Keratinocyte (primary cell): ENCODE measurements around the gene ATP9B. TPM values are rescaled to one million over a fixed set of nuclear protein-coding genes. Genes with fewer than 3 reads are reported as not detected.
A peak's percentile ranks its signal among the peaks of the same experiment; 100 is the strongest.

Experiments
- DNase-seq: peaks from one replicate; pipeline ENCODE4 v3.0.0-alpha.2; 2011; ENCODE audit warnings: low read depth, missing footprints, low spot score
- FAIRE-seq: peaks from 2 replicates; lab custom pipeline; 2011; peaks lifted over from hg19 to GRCh38; lab: Jason Lieb, UNC
- H2AFZ ChIP-seq: 2 replicates; pipeline ENCODE4 v1.6.0; 2012; ENCODE audit warnings: low read length, control low read depth, inconsistent platforms; ENCODE audit not compliant: control insufficient read depth
- H3K27ac ChIP-seq: 2 replicates; pipeline ENCODE4 v1.5.1; 2011; ENCODE audit warnings: low read length; ENCODE audit not compliant: control insufficient read depth, insufficient read depth
- H3K27me3 ChIP-seq: 3 replicates; pipeline ENCODE4 v1.6.0; 2011; ENCODE audit warnings: low read length; ENCODE audit not compliant: control insufficient read depth, insufficient read depth; ENCODE audit errors: extremely low read depth
- H3K36me3 ChIP-seq, 2 experiments: 2 replicates in 1 of 2; 3 replicates in 1 of 2; pipeline ENCODE4 v1.5.1; 2011; ENCODE audit warnings: low read length in 2 of 2, mild to moderate bottlenecking in 1 of 2; ENCODE audit not compliant: control insufficient read depth in 2 of 2, insufficient read depth in 2 of 2; ENCODE audit errors: extremely low read depth in 1 of 2
- H3K4me1 ChIP-seq: 3 replicates; pipeline ENCODE4 v1.5.1; 2011; ENCODE audit warnings: low read length; ENCODE audit not compliant: control insufficient read depth, insufficient read depth; ENCODE audit errors: extremely low read depth
- H3K4me2 ChIP-seq: 3 replicates; pipeline ENCODE4 v1.6.0; 2011; ENCODE audit warnings: low read depth, low read length; ENCODE audit not compliant: control insufficient read depth, insufficient read depth; ENCODE audit errors: extremely low read depth
- H3K4me3 ChIP-seq, 3 experiments: fragments of 200-600 bp in 1 of 3; sonication (generic) in 1 of 3; 2 replicates in 2 of 3; 3 replicates in 1 of 3; pipeline ENCODE4 v1.5.1; 2011 to 2016; ENCODE audit warnings: low read length in 3 of 3, mild to moderate bottlenecking in 3 of 3, control low read depth in 2 of 3, inconsistent platforms in 1 of 3, low read depth in 1 of 3, mixed read lengths in 1 of 3, mixed run types in 1 of 3, moderate library complexity in 1 of 3; ENCODE audit not compliant: control insufficient read depth in 2 of 3, insufficient read depth in 2 of 3; ENCODE audit errors: extremely low read depth in 1 of 3
- H3K79me2 ChIP-seq: 2 replicates; pipeline ENCODE4 v1.6.0; 2012; ENCODE audit warnings: low read length; ENCODE audit not compliant: control insufficient read depth, insufficient read depth
- H3K9ac ChIP-seq: 3 replicates; pipeline ENCODE4 v1.6.0; 2011; ENCODE audit warnings: low read length; ENCODE audit not compliant: control insufficient read depth, insufficient read depth; ENCODE audit errors: extremely low read depth
- H3K9me1 ChIP-seq: 3 replicates; pipeline ENCODE4 v1.6.0; 2011; ENCODE audit warnings: low read length; ENCODE audit not compliant: control insufficient read depth, insufficient read depth; ENCODE audit errors: extremely low read depth
- H3K9me3 ChIP-seq: 2 replicates; pipeline ENCODE4 v1.5.1; 2012; ENCODE audit warnings: low read depth, low read length; ENCODE audit not compliant: control insufficient read depth
- H4K20me1 ChIP-seq: 3 replicates; pipeline ENCODE4 v1.6.0; 2011; ENCODE audit warnings: low read length; ENCODE audit not compliant: control insufficient read depth, insufficient read depth; ENCODE audit errors: extremely low read depth
- EZH2 ChIP-seq: IDR thresholded peaks from one replicate; pipeline ENCODE4 v1.6.1; 2012; ENCODE audit warnings: inconsistent platforms, mild to moderate bottlenecking, low read length, moderate library complexity
- dilution Hi-C: fragments of 300-500 bp; cut with MboI; formaldehyde crosslinking; loops from one replicate; pipeline ENCODE4 v1.7.0; 2020; ENCODE audit warnings: low sequenced_read_pairs; ENCODE audit not compliant: extremely low pct_ligation_motif_present
- polyA plus RNA-seq, 5 experiments: library from polyadenylated mRNA; depleted of rRNA in 3 of 5; stranded (reverse) in 3 of 5; stranded (forward) in 1 of 5; unstranded in 1 of 5; fragments of >200 nt; gene quantifications; 1 replicate in 1 of 5; 2 replicates in 3 of 5; 3 replicates in 1 of 5; pipeline versions ENCODE4 v1.2.1 to v1.2.3, GENCODE V29; 2011 to 2012; ENCODE audit warnings: missing spikeins in 2 of 5, low read depth in 1 of 5, low replicate concordance in 1 of 5
- TF ChIP-seq, protein P1 (sequence below), 3 experiments: IDR thresholded peaks in 1 of 3; conservative IDR thresholded peaks in 1 of 3; optimal IDR thresholded peaks in 1 of 3; 2 replicates in 2 of 3; 3 replicates in 1 of 3; pipeline versions ENCODE3 to v1.5.1; 2011; ENCODE audit warnings: low read length in 3 of 3, mild to moderate bottlenecking in 3 of 3, moderate library complexity in 2 of 3, control low read depth in 1 of 3, inconsistent platforms in 1 of 3; ENCODE audit not compliant: insufficient read depth in 2 of 3; ENCODE audit errors: extremely low read depth in 1 of 3

The ATP9B gene
- polyA plus RNA-seq, 1 donor (not counting 4 experiments of a cell fraction or from before 2014, with no cell fraction given), result 16.1 TPM

DNA sequence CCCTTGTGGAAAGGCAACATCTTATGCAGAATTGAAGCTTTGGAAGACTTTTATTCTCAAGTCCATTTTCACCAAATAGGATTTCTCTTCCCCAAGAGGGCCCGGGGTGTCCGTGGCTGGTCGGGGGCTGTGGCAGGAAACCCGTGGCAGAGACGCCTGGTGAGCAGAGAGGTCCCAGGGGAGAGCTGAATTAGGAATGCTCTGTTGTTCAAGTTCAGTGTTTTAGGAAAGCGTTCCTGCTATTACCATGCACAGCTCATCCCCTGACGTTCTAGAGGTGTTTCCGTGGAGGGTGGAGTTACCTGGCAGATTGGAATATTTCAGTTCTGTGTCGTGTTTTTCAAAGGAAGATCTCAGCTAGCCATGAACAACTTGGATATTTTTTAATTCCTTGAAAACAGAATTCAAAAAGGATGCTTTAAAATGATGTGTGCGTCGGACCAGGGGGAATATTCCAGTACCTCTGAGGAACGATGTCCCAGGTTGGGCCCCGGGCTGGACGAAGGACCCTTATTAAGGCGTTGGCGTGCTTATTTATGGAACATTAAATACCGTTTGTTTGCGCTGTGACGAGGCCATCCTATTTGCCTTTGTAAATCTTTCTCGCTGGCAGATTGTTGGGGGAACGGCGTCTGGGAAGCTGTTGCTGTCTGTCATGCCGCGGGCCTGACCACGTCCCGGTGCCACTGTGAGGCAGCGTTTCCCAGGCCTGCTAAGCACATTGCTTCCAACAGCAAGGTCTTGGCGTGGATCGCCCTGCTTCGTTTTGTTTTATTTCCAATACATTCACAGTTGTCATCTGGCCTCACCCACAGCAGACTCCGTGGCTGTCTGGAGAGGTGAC lies 334.8 kb downstream of the ATP9B start:
- H3K27me3 ChIP-seq, result peaks cover 18% of the 10 kb centered on the region
- DNase-seq (no peak), FAIRE-seq (no peak)
- no peak overlapping the region for H2AFZ ChIP-seq
- no peak for TF ChIP-seq EZH2
- H3K4me2 ChIP-seq, result peak overlapping the region; percentile 6
- no peak overlapping the region for H3K9ac ChIP-seq
- no peak overlapping the region for H3K27ac ChIP-seq
- H3K4me3 ChIP-seq, result peak overlapping the region in 1 of 3 experiments; percentile 7
- H3K79me2 ChIP-seq, result no peaks in the 10 kb centered on the region
- no peaks in the 10 kb centered on the region for H3K9me3 ChIP-seq
- no peaks in the 10 kb centered on the region for H3K9me1 ChIP-seq
- dilution Hi-C loops, result no loop called here
- H3K36me3 ChIP-seq, result no peaks in the 10 kb centered on the region
- no peaks in the 10 kb centered on the region for H4K20me1 ChIP-seq
- H3K4me1 ChIP-seq, result no peaks in the 10 kb centered on the region

DNA sequence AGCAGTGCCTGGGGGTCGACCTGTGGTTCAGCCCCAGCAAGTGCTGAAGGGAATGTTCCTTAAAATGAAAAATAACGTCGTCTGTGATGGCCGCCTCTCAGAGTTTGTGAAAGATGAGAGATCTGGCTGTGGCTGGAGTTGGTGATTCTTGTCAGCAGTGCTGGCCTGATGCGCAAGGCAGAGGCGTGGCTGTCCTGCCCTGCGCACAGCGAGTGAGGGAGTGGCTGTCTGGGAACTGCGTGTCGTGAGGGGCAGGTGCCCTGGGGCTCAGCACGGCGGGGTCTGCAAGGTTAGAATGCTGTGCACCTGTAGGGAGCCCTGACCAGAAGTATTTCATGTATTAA lies 335.3 kb downstream of the ATP9B start:
- DNase-seq (no peak), FAIRE-seq (no peak)
- no peak overlapping the region for H2AFZ ChIP-seq
- H3K36me3 ChIP-seq, result no peaks in the 10 kb centered on the region
- H3K27me3 ChIP-seq, result peaks cover 14% of the 10 kb centered on the region
- H3K4me3 ChIP-seq, result no peak overlapping the region
- H3K9ac ChIP-seq, result no peak overlapping the region
- no peak overlapping the region for H3K27ac ChIP-seq
- H3K4me2 ChIP-seq, result no peak overlapping the region
- no peaks in the 10 kb centered on the region for H3K79me2 ChIP-seq
- dilution Hi-C loops, result no loop called here
- H3K4me1 ChIP-seq, result no peaks in the 10 kb centered on the region
- no peaks in the 10 kb centered on the region for H3K9me1 ChIP-seq
- H4K20me1 ChIP-seq, result no peaks in the 10 kb centered on the region
- H3K9me3 ChIP-seq, result no peaks in the 10 kb centered on the region
- no peak for TF ChIP-seq EZH2
- TF ChIP-seq, protein P1, sequence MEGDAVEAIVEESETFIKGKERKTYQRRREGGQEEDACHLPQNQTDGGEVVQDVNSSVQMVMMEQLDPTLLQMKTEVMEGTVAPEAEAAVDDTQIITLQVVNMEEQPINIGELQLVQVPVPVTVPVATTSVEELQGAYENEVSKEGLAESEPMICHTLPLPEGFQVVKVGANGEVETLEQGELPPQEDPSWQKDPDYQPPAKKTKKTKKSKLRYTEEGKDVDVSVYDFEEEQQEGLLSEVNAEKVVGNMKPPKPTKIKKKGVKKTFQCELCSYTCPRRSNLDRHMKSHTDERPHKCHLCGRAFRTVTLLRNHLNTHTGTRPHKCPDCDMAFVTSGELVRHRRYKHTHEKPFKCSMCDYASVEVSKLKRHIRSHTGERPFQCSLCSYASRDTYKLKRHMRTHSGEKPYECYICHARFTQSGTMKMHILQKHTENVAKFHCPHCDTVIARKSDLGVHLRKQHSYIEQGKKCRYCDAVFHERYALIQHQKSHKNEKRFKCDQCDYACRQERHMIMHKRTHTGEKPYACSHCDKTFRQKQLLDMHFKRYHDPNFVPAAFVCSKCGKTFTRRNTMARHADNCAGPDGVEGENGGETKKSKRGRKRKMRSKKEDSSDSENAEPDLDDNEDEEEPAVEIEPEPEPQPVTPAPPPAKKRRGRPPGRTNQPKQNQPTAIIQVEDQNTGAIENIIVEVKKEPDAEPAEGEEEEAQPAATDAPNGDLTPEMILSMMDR (optimal IDR thresholded peaks at IDR 0.05 in 1 of 3, IDR thresholded peaks at IDR 0.05 in 1 of 3, conservative IDR thresholded peaks at IDR 0.05 in 1 of 3; ENCODE audit: extremely low read depth in 1 of 3, insufficient read depth in 2 of 3, low read length in 3 of 3), result no peak
